Stimulated activated naive CD4-positive, alpha-beta T cell (primary cell): ENCODE results near the gene KCNJ1.

ENCODE experiments used
- DNase-seq, 6 experiments: peaks; one replicate each; lab custom pipeline; 2025; lab: John Stamatoyannopoulos, UW

Gene KCNJ1

DNA sequence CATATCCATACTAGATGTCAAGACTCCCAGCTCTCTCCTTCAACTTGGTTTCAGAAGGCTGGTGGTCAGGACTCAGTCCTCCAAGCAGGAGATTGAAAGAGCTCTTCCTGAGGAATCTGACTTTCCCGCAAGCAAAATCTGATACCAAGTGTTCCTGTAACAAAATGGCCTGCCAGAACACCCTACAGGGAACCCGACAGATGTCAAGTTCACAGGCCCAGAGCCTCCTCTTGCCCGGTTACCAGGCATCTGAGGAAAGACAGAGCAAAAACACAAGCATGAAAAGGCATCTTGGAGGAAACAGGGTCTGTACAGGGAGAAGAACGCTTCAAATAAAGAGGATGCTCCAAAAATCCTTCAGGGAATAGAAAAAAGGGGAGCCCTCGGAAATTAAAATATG, 15.4 kb upstream of the KCNJ1 start:
- DNase-seq = no peak

DNA sequence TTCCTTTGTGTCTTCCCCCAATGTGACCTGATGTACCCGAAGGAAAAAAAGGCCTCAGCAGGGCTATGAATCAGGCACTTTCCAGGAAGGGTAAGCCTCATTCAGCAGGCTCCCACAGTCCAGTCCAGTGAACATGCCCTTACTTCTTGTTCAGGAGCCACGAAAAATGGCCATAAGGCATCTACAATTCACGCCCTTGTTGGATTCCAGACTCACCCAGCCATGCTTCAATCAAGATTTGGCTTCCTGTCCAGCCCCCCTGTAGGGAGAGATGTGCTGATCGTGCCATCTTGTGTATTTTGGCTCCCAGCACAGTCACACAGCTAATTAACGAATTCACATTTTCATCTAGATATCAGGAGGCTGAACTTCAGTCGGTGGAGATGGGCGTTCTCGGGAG, 14.1 kb upstream of the KCNJ1 start:
- no peak for DNase-seq

GRCh38 chr11:128879817-128880216, 12.7 kb upstream of the KCNJ1 start:
- DNase-seq = no peak

DNA sequence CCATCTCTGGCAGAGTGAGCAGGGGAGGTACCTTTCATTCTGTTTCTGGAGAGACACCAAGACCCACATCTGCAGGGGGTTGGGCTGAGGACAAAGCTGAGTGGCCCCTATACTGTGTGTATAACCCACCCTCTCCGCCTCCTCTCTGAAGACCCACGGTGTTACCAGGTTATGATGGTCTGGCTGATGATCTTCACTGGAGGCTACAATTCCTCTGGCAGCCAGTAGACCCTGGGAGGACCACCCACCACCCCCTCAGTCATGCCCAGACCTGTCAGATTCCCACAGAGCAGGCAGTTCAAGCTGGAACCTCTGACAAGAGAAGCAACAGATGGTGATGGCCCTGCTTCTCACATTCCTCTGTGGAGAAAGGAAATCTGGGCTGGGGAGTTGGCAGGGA, 11.4 kb upstream of the KCNJ1 start:
- no peak for DNase-seq

DNA sequence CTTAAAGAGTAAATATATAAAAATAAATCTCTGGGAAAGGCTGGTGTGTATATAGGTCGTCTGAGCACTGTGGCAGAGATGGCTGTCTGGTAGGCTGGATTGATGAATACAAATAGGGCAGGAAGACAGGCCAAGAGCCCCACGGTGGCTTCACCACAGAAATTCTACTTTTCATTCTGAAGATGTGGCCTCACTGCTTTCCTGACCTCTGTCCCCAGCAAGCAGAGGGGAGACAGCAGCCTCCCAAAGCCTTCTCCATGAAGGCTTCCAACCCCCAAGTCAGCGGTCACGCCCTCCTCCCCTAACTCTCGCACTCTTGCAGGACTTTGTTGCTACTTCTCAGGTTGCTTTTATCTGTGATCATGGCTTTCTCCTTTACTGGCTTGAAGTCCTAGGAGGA, 10.6 kb upstream of the KCNJ1 start:
- DNase-seq = no peak

GRCh38 chr11:128876133-128876650, 9.1 kb upstream of the KCNJ1 start:
- no peak for DNase-seq

- DNase-seq = no peak
Measured at GRCh38 chr11:128874427-128874826, 7.3 kb upstream of the KCNJ1 start.

DNA sequence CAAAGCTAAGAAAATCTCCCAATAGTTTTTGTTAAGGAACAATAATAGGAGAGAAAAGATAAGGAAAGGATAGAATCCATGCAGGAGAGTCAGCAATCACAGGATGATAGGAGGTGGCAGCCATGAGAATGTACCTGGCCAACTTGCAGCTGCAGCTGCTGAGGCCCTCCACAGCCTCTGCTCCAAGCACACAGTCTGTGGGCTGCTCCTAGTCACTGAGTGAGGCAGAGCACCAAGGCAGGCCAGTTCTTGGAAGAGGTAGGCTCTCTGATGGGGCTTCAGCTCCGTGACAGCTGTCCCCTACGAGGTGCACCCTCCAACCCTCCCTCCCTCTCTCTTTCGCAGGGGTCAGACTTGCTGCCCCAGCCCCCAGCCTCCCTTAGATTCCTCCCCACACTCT, 5.5 kb upstream of the KCNJ1 start:
- DNase-seq = no peak

DNA sequence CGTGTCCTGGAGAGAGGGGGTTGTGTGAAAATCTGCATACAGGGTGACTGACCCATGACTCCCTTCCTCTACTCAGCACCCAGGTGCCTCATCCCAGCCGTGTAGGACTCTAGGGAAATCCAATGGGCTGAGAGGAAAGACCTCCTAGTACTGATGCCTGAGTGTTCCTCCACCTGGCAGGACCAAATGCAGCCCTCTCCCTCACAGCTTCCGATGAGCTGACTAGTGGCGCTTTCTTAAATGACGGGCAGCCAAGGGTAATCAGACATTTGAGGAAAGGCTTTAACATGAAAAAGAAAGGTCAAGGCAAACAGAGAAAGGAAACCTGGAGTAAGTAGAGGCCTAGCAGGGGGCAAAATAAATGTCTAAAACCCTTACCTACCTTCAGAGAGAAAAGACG, 5.0 kb upstream of the KCNJ1 start:
- DNase-seq = no peak

DNA sequence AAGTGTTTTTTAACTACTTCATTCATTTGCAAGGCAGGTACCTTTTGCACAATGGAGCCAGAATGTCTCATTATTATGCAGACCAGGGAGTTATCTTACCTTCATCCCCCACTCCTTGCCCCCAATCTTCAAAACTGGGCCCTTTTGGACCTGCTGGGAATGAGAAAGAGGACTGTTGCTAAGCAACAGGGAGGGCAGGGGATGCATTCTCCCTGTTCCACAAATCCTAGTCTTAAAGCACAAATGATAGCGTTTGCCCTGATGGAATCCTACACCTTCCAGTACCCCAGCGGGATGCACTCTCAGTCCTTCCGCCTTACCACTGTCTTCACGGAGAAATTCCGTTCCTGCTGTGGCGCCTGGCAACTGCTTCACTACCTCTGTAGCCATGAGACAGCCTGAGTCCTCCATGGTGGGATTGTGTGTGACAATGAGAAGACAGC, 4.1 kb upstream of the KCNJ1 start:
- DNase-seq = no peak

- peak in 3 of 6 experiments; percentile 44 to 67 (median 52) for DNase-seq
Measured at GRCh38 chr11:128868841-128869671, 2.0 kb upstream of the KCNJ1 start.

GRCh38 chr11:128865490-128865889, 1.6 kb downstream of the KCNJ1 start:
- no peak for DNase-seq

DNA sequence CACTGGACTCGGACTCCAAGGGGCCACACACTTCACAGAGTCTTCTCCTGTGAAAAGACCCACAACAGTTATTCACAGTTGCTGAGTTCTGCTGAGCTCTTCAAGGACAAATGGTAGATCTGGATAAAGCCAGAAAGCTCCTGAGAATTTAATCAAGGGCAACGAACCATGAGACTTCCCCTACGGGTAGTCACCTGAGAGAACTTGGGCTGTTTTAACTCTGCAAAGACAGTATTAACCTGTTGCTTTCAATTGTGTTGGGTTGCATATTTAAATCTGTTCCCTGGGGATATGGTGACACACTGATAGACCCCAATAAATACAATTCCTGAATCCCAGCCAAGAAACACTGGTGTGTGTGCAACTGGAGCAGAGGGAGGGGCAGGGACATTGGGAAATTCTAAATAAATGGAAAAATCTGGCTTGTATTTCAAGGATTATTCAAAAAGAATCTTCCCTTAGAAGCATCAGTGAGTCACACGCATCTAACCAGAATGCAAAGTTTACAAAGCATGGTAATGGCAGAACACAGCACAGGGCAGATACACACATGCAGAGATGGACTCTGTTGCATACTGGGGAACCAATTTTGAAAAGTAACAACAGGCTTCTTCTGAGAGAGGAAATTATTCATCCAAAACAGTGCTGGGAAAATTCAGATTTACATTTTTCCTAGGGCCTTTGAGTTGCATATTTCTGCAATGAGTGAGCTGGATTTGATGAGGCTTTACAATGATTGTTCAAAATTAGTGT, 4.0 kb downstream of the KCNJ1 start:
- no peak for DNase-seq

DNA sequence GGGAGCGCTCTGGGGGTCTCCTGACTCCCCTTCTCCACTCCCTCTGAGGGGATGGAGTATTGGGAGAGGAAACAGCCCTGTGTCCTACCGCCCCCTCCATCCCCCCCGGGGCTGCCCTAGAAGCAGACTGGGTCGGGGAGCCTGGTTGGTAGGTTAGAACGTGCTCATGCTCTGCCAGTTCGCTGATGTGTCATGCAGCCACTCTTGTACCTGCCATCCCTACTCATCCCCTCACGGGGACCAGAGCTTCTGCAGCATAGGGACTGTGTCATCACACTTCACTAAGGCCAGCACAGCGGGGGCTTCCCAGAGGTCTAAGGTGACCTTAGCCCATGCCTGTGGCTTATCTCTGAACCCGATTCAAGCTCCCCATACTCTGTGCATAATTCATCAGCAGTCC, 4.7 kb downstream of the KCNJ1 start:
- no peak for DNase-seq

DNA sequence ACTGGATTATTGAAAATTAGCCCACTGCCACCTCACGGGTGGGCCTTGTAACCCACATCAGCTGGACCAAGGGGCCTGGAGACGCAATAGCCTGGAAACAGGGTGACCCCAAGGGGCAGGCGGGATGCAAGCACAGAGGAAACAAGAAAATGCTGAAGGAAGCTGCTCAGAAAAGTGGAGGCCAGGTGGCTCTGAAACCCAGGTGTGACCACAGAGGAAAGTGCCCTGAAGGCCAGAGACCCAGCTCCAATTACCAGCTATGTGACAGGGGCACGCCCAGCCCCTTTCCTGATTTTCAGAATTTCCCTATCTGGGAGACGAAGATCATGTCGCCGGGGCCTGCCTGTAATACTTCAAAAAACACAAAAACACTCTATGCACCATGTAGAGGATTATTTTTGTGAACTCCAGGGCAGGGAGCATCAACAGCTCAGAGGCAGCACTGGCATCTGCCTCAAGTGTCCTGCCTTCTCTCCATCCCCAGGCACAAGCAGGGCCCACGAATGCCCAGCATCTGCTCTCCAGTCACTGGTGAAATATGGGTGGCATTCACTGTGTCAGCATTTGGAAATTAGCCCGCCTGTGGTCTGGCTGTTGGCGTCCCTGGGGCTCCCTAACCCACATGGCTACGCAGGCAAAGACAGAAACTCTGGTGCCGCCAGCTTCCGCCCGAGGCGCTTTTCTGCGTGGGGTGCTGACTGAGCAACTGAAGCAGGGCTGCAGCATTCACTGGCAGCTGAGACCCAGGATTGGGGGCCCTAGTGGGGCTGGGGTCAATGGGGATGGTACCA, 6.3 kb downstream of the KCNJ1 start:
- DNase-seq = no peak

DNA sequence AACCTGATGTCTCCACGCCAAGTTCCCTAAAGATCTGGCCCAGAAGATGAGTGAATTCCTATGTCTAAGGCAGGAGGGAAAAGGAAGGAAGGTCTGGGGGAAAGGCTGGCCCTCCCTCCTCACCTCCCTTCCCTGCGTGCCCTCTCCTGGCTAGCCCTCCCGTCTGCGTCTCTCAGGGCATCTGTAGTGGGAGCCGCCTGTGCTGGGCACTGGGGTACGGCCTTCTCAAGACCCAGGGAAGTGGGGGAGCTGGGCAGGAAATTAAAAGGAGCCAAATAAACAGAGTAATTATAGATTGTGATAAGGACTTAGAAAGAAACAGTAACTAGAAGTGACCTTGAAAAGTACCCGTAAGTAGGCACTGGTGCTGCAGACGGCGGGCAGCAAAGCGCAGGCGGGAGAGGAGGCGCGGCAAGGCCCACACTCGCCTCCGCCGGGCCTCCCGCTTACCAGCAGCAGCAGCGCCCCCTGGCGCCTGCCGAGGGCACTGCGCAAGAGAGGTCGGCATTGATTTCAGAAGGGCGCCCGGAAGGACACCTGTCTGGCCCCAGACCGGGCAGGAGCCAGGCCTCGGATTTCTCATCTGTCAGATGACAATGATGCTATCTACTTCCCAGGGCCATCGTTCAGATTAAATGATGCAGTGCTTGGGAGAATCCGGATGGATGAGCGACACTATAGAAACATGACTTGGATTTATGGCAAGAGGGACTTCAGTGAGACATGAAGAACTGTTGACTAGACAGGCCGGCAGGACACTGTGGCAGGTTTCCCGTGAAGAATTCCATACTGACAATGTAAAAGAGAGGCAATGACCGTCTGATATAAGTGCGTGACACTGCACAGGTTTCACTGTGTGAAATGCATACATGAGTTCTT, 7.3 kb downstream of the KCNJ1 start:
- peak; percentile 31 to 72 (median 65) for DNase-seq

DNA sequence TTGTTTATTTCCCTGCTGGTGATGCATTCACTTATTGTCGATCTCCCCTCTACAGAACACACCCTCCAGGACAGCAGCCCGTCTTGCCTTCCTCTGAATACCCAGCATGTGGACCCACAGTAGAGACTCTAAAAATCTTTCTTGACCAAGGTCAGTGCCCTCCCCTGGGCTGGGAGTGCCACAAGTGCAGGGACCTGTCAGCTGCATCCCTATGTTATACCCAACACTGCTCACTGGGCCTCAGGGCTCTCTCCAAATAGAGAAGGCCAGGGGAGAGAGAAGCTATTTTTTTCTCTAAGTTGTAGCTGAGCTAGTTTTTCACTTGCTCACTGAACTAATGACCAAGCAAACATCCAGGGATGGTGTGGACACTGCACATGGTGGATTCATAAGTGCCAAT, 9.8 kb downstream of the KCNJ1 start:
- DNase-seq = no peak

DNA sequence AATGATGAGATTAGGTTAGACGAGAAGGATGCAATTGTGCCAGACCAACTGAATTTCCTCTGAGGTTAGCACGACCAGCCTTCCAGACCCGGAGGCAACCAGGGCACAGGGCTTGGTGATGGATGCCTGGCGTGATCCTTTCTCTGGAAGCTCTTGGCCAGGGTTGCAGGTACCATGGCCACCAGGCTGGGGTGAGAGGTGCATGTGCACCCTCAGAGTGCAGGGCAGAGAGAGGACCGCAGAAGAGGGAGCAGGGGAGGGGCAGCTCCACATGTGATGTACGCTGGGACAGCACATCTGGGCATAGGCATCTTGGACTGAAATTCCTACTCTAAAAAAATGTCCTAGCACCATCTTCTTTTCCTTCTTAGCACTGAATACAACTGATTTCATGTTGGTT, 10.9 kb downstream of the KCNJ1 start:
- no peak for DNase-seq

DNA sequence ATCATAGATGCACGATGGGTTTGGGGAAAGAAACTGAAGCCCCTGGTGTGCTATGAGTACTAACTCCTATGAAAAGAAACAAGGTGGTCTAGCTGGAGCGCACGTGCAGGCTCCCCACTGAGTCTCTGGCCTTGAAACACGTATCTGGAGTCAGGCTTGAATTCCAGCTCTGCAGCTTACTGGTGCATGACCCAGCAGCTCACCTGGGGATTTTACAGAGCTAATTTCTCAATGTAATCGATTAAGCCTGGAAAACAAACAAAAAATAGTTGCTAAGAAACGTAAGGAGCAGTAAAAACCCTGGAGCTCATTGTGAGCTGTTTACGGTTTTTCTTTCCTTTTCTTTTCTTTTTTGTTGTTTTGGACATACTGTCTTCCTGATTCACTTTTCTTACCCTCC, 12.3 kb downstream of the KCNJ1 start:
- no peak for DNase-seq

GRCh38 chr11:128853559-128853958, 13.5 kb downstream of the KCNJ1 start:
- DNase-seq = no peak

DNA sequence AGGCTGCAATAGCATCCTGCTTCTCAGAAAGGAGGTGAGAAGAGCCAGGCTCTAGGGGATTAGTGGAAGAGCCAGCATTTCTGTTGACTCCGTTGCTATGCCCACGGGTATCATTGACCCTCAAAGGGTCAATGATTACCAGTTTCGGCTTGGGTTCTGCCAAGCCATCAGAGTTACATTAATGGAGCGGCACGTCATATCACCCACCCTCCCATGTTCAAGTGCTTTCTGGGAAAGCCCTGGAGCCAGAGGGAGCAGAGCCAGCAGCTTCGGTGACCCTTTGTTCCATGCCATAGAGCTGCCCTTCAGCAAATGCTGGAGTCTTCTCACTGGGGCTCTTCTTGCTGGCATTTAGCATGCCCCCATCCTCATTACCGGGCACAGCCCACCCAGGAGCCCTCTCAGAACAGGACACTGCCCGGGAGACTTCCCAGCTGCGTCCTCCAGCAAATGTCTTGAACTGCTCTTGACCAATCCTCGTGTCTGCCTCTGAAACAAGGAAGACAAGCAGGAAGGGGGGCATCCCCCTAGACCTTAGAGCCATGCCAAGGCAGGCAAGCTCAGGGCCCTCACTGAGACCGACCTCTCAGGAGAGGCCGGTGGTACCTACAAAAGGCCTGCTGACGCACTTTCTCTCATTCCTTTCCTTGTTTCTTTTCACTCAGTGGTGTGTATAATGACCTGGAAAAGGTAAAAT, 14.6 kb downstream of the KCNJ1 start:
- DNase-seq = no peak
